GM13977 (cell line): ENCODE data around the gene TRIM2.

ENCODE experiments used
- DNase-seq: peaks from one replicate; pipeline ENCODE4 v3.0.0; 2012; ENCODE audit warnings: low spot score
- in situ Hi-C: fragments of 300-500 bp; cut with MboI; formaldehyde crosslinking; loops from one replicate; pipeline ENCODE4 v1.12.0; 2022; ENCODE audit warnings: low sequenced_read_pairs, low pct_unique_long_range_greater_than_20kb, mixed read lengths, inconsistent platforms; ENCODE audit not compliant: unreplicated experiment
- TF ChIP-seq, protein P1 (sequence below): IDR thresholded peaks from 2 replicates; pipeline ENCODE4 v1.5.1; 2012; ENCODE audit warnings: mild to moderate bottlenecking, control low read depth; ENCODE audit not compliant: insufficient read depth; ENCODE audit errors: extremely low read depth, missing control alignments

TRIM2 gene

DNA sequence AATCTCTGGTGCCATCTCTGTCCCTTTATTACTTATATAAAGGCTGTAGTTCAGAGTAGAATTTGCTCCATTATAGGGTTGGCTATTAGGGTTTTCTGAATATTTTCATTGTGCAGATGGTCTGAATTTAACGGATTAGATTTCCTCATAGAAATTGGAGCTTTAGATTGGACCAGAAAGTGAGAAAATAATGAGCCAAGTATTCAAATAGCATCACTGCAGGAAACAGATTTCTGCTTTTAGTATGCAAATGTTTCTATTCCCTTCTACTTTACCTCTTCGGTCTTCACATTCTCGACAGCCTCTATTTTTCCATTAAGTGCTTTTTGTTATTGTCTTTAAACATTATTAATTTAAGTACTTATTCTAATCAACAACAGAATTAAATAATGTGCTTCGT is 55.4 kb downstream of the TRIM2 start:
- in situ Hi-C loops = no loop called here
- no peak for DNase-seq
- TF ChIP-seq, protein P1, sequence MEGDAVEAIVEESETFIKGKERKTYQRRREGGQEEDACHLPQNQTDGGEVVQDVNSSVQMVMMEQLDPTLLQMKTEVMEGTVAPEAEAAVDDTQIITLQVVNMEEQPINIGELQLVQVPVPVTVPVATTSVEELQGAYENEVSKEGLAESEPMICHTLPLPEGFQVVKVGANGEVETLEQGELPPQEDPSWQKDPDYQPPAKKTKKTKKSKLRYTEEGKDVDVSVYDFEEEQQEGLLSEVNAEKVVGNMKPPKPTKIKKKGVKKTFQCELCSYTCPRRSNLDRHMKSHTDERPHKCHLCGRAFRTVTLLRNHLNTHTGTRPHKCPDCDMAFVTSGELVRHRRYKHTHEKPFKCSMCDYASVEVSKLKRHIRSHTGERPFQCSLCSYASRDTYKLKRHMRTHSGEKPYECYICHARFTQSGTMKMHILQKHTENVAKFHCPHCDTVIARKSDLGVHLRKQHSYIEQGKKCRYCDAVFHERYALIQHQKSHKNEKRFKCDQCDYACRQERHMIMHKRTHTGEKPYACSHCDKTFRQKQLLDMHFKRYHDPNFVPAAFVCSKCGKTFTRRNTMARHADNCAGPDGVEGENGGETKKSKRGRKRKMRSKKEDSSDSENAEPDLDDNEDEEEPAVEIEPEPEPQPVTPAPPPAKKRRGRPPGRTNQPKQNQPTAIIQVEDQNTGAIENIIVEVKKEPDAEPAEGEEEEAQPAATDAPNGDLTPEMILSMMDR = no peak

DNA sequence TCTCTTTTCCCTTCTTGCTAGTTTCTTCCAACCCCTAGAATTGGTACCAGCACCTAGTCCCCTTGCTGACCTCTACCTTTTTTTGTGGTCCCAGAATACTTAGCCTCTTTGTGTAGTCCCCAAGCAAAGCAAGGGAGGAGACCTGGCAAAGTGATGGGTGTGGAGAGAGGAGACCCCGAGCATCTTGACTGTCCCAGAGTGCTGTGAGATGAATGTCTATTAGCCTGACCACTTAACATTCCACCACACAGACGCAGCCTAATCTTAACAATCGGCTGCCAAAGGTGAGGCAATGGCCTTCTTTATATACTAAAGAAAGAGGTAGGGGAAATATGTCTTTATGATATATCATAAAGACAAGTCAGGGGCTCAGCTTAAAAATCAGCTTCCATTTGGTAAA is 55.9 kb downstream of the TRIM2 start:
- in situ Hi-C loops = no loop called here
- TF ChIP-seq, protein P1 = no peak
- DNase-seq = no peak

DNA sequence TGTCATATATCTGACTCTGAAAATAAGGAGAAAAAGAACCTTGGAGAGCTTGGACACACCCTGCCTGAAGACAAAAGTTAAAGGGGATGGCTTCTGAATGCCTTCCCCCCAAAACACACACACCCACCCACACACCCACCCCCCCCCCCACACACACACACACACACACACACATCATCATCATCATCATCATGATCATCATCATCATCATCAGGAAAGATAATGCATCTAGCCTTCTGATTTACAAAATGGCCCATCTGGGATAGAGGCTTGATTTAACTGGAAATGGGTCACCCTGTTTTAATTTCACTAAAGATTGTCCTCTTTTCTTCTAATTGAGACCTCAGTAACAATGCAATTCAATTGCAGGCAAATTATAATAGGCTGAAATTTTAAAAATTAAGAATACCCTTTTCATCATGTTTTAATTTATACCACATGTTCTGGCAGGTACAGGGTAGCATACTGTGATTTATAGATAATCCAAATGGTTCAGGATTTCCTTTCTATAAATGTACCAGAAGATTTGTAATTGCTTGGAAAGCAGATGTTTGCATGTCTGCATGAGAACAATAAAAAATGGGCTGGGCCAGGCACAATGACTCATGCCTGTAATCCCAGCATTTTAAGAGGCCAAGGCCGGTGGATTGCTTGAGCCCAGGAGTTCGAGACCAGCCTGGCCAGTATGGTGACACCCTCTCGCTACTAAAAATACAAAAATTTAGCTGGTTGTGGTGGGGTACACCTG is 56.5 kb downstream of the TRIM2 start:
- TF ChIP-seq, protein P1 = no peak
- in situ Hi-C loops = no loop called here
- DNase-seq = no peak

DNA sequence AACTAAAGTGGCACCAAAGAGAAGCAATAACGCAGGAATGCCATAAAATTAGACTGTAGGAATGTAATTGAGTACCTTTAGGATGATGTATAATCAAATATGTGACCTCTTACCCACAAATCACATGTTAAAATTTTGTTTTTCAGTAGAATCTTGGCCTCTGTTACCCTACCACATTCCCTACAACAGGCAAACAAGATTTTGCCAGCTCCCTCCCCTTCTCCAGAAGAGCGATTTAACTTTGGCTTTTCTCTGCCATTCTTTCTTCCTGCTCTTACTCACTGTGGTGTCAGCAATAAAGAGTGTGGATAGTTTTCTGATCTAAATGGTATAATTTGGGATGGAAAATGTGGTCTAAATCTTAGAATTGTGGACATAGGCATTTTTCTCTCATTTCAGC is 57.2 kb downstream of the TRIM2 start:
- in situ Hi-C loops = no loop called here
- DNase-seq = no peak
- TF ChIP-seq, protein P1 = no peak

DNA sequence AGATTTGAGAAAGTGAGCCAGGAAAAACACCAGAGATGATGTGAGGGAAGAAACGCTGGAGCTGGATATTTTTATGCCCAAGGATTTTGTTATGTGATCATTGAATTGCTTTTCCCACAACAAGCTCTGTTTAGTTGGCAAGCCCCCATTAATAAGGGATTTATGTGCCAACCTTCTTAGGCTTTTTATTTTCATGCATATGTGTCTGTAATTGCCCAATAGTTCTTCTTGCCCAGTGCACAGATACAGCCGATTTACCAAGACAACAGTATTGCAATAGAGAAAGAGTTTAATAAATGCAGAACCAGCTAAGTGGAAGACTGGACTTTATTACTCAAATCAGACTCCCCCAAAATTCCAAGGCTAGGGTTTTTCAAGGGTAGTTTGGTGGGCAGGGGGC is 57.7 kb downstream of the TRIM2 start:
- in situ Hi-C loops = no loop called here
- DNase-seq = no peak
- TF ChIP-seq, protein P1 = no peak

DNA sequence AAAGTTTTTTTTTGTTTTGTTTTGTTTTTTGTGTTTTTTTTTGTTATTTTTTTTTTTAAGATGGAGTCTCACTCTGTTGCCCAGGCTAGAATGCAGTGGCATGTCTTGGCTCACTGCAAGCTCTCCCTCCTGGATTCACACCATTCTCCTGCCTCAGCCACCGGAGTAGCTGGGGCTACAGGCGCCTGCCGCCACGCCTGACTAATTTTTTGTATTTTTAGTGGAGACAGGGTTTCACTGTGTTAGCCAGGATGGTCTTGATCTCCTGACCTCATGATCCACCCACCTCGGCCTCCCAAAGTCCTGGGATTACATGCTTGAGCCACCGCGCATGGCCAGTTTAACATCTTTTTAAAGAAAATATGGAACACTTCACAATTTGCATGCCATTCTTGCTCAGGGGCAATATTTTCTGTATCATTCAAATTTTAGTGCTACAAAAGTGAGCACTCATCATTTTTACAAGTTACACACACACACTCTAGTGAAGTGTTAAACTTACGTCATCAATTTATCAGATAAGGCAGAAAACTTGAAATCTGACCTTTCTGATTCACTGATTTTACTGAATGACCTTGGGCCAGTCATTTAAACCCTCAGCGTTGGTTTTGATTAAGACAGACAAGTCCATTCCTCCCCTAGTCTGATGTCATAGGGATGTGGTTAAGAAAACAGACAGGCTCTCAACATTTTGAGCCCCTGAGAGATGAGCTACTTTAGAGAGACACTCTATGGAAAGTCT is 61.2 kb downstream of the TRIM2 start:
- TF ChIP-seq, protein P1 = no peak
- DNase-seq = no peak
- in situ Hi-C loops = no loop called here
